ENCODE data around the gene OTOP2. TPM values are rescaled to one million over a fixed set of nuclear protein-coding genes. Genes with fewer than 3 reads are reported as not detected.
"Not testable (repeated sequence)": the region's sequence is repeated elsewhere in the genome, so short reads cannot be mapped to it uniquely, and the experiment has no call there.

OTOP2 gene
- total and polyA plus RNA-seq, 4 donors: 0.08 TPM; not detected in 3

GRCh38 chr17:74979408-74980146 lies 55.5 kb downstream of the OTOP2 start:
- no peaks in the 10 kb centered on the region for H3K9me3 ChIP-seq (ENCODE audit: control insufficient read depth, insufficient read depth, low read length)
- no peaks in the 10 kb centered on the region for H3K36me3 ChIP-seq (ENCODE audit: control insufficient read depth, insufficient read depth, low read length)
- H3K27me3 ChIP-seq (ENCODE audit: control insufficient read depth, insufficient read depth, low read length): peaks cover 5% of the 10 kb centered on the region
- H3K27ac ChIP-seq (ENCODE audit: low read depth, low read length): no peak overlapping the region
- no peak for DNase-seq (ENCODE audit: low read depth in 4 of 6, low spot score in 6 of 6)
- peaks cover 19% of the 10 kb centered on the region for H3K4me1 ChIP-seq (ENCODE audit: control insufficient read depth, insufficient read depth, low read length)
- H3K4me3 ChIP-seq (ENCODE audit: low read depth, low read length): no peak overlapping the region
- 81% methylated on average over 8 of the region's 17 CpGs for WGBS (ENCODE audit: insufficient coverage)

GRCh38 chr17:74981318-74981978 lies 57.4 kb downstream of the OTOP2 start:
- H3K4me3 ChIP-seq (ENCODE audit: low read depth, low read length): peak overlapping the region; percentile 73
- no peaks in the 10 kb centered on the region for H3K27me3 ChIP-seq (ENCODE audit: control insufficient read depth, insufficient read depth, low read length)
- peak overlapping the region; percentile 86 for H3K27ac ChIP-seq (ENCODE audit: low read depth, low read length)
- 48% methylated on average over 12 of the region's 16 CpGs for WGBS (ENCODE audit: insufficient coverage)
- H3K36me3 ChIP-seq (ENCODE audit: control insufficient read depth, insufficient read depth, low read length): no peaks in the 10 kb centered on the region
- no peak for DNase-seq (ENCODE audit: low read depth in 4 of 6, low spot score in 6 of 6)
- H3K4me1 ChIP-seq (ENCODE audit: control insufficient read depth, insufficient read depth, low read length): peaks cover 19% of the 10 kb centered on the region
- H3K9me3 ChIP-seq (ENCODE audit: control insufficient read depth, insufficient read depth, low read length): no peaks in the 10 kb centered on the region

GRCh38 chr17:74981979-74982662 lies 58.0 kb downstream of the OTOP2 start:
- Histone ChIP-seq H3K36me3 (ENCODE audit: control insufficient read depth, insufficient read depth, low read length) (no peaks in the 10 kb centered on the region), H3K4me3 (ENCODE audit: low read depth, low read length) (peak overlapping the region; percentile 73), H3K9me3 (ENCODE audit: control insufficient read depth, insufficient read depth, low read length) (no peaks in the 10 kb centered on the region), H3K27ac (ENCODE audit: low read depth, low read length) (peak overlapping the region; percentile 86), H3K27me3 (ENCODE audit: control insufficient read depth, insufficient read depth, low read length) (no peaks in the 10 kb centered on the region), H3K4me1 (ENCODE audit: control insufficient read depth, insufficient read depth, low read length) (peaks cover 22% of the 10 kb centered on the region)
- peak in 3 of 6 donors; percentile 69 to 96 (median 93) for DNase-seq (ENCODE audit: low read depth in 4 of 6, low spot score in 6 of 6)
- under 1% methylated on average over 61 of the region's 61 CpGs for WGBS (ENCODE audit: insufficient coverage)

DNA sequence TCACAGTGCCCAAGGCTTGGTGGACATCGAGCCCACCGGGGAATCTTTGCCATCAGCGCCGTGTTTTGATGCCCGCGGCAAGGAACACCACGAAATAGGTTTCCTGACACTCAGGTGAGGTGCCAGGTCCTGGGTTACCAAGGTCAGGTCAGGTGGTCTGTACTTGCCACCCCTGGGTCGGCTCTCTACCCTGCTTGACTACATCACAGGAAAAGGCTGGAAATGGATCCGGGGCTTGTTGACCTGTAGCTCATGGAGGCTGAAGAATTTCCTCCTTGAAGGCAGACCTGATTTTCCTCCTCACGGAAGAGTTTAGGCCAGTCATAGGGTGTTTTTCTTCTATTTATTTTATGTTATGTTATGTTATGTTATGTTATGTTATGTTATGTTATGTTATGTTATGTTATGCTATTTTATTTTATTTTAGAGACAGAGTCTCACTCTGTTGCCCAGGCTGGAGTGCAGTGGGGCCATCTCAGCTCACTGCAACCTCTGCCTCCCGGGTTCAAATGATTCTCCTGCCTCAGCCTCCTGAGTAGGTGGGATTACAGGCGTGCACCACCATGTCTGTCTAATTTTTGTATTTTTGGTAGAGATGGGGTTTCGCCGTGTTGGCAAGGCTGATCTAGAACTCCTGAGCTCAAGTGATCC lies 58.7 kb downstream of the OTOP2 start:
- H3K27me3 ChIP-seq (ENCODE audit: control insufficient read depth, insufficient read depth, low read length); H3K36me3 ChIP-seq (ENCODE audit: control insufficient read depth, insufficient read depth, low read length); H3K9me3 ChIP-seq (ENCODE audit: control insufficient read depth, insufficient read depth, low read length): not testable (repeated sequence)
- DNase-seq (ENCODE audit: low read depth in 4 of 6, low spot score in 6 of 6): peak in 2 of 6 donors; percentile 17 to 72
- H3K4me3 ChIP-seq (ENCODE audit: low read depth, low read length): peak overlapping the region; percentile 73
- WGBS (ENCODE audit: insufficient coverage): 17% methylated on average over 11 of the region's 14 CpGs
- peaks cover 24% of the 10 kb centered on the region for H3K4me1 ChIP-seq (ENCODE audit: control insufficient read depth, insufficient read depth, low read length)
- H3K27ac ChIP-seq (ENCODE audit: low read depth, low read length): peak overlapping the region; percentile 84

Other genes starting within 250 kb of the OTOP2 start
- gene CD300LF, start 211.3 kb upstream of the OTOP2 start, total RNA-seq: 1 to 10 TPM in 1 of 2 donors, under 1 TPM in 1; 0.77 to 1.5 TPM
- gene CD300LF, start 211.3 kb upstream of the OTOP2 start, polyA plus RNA-seq (ENCODE audit: insufficient read length in 2 of 2): under 1 TPM; 0.53 to 0.87 TPM
- gene RAB37, start 187.0 kb upstream of the OTOP2 start, total RNA-seq: 1 to 10 TPM; 2.5 to 6.9 TPM
- gene RAB37, start 187.0 kb upstream of the OTOP2 start, polyA plus RNA-seq (ENCODE audit: insufficient read length in 2 of 2): 1 to 10 TPM; 4.2 to 4.5 TPM
- 10 to 100 TPM; 13.8 to 54.3 TPM for gene NHERF1, start 175.6 kb upstream of the OTOP2 start, total RNA-seq
- gene NHERF1, start 175.6 kb upstream of the OTOP2 start, polyA plus RNA-seq (ENCODE audit: insufficient read length in 2 of 2): 10 to 100 TPM; 79.0 to 79.1 TPM
- gene NAT9, start 147.9 kb upstream of the OTOP2 start, total RNA-seq: 10 to 100 TPM; 19.4 to 32.1 TPM
- gene NAT9, start 147.9 kb upstream of the OTOP2 start, polyA plus RNA-seq (ENCODE audit: insufficient read length in 2 of 2): 10 to 100 TPM; 42.8 to 52.1 TPM
- 1 to 10 TPM; 1.5 to 2.2 TPM for gene GRIN2C, start 64.4 kb upstream of the OTOP2 start, total RNA-seq
- 1 to 10 TPM; 3.0 to 3.5 TPM for gene GRIN2C, start 64.4 kb upstream of the OTOP2 start, polyA plus RNA-seq (ENCODE audit: insufficient read length in 2 of 2)
- gene FDXR, start 51.3 kb upstream of the OTOP2 start, total RNA-seq: 1 to 10 TPM; 3.0 to 7.7 TPM
- 10 to 100 TPM in 1 of 2 donors, 1 to 10 TPM in 1; 9.6 to 11.3 TPM for gene FDXR, start 51.3 kb upstream of the OTOP2 start, polyA plus RNA-seq (ENCODE audit: insufficient read length in 2 of 2)
- 1 to 10 TPM; 1.9 to 5.1 TPM for gene FADS6, start 30.6 kb upstream of the OTOP2 start, total RNA-seq
- 1 to 10 TPM; 7.5 to 8.7 TPM for gene FADS6, start 30.6 kb upstream of the OTOP2 start, polyA plus RNA-seq (ENCODE audit: insufficient read length in 2 of 2)
- under 1 TPM; 0.06 to 0.20 TPM for gene USH1G, start 1.0 kb upstream of the OTOP2 start, total RNA-seq
- under 1 TPM; 0.41 to 0.42 TPM for gene USH1G, start 1.0 kb upstream of the OTOP2 start, polyA plus RNA-seq (ENCODE audit: insufficient read length in 2 of 2)
- not detected for gene OTOP3, start 11.6 kb downstream of the OTOP2 start, total RNA-seq
- not detected for gene OTOP3, start 11.6 kb downstream of the OTOP2 start, polyA plus RNA-seq (ENCODE audit: insufficient read length in 2 of 2)
- gene HID1, start 48.5 kb downstream of the OTOP2 start, total RNA-seq: 10 to 100 TPM; 12.3 to 16.5 TPM
- gene HID1, start 48.5 kb downstream of the OTOP2 start, polyA plus RNA-seq (ENCODE audit: insufficient read length in 2 of 2): 10 to 100 TPM; 51.1 to 61.6 TPM
- 1 to 10 TPM; 7.3 to 8.0 TPM for gene CDR2L, start 63.4 kb downstream of the OTOP2 start, total RNA-seq
- 10 to 100 TPM; 24.3 to 25.4 TPM for gene CDR2L, start 63.4 kb downstream of the OTOP2 start, polyA plus RNA-seq (ENCODE audit: insufficient read length in 2 of 2)
- gene MRPL58, start 88.4 kb downstream of the OTOP2 start, total RNA-seq: 10 to 100 TPM; 13.0 to 35.5 TPM
- gene MRPL58, start 88.4 kb downstream of the OTOP2 start, polyA plus RNA-seq (ENCODE audit: insufficient read length in 2 of 2): 10 to 100 TPM; 24.5 to 27.0 TPM
- 100 to 1,000 TPM; 145 to 326 TPM for gene ATP5PD, start 122.7 kb downstream of the OTOP2 start, total RNA-seq
- 100 to 1,000 TPM; 303 to 304 TPM for gene ATP5PD, start 122.7 kb downstream of the OTOP2 start, polyA plus RNA-seq (ENCODE audit: insufficient read length in 2 of 2)
- gene KCTD2, start 123.0 kb downstream of the OTOP2 start, total RNA-seq: 10 to 100 TPM; 31.9 to 45.6 TPM
- gene KCTD2, start 123.0 kb downstream of the OTOP2 start, polyA plus RNA-seq (ENCODE audit: insufficient read length in 2 of 2): 10 to 100 TPM; 66.8 to 72.3 TPM
- gene SLC16A5, start 163.7 kb downstream of the OTOP2 start, total RNA-seq: 1 to 10 TPM; 2.4 to 8.7 TPM
- gene SLC16A5, start 163.7 kb downstream of the OTOP2 start, polyA plus RNA-seq (ENCODE audit: insufficient read length in 2 of 2): 1 to 10 TPM; 3.4 to 7.9 TPM
- 1 to 10 TPM; 2.5 to 5.5 TPM for gene ARMC7, start 185.7 kb downstream of the OTOP2 start, total RNA-seq
- gene ARMC7, start 185.7 kb downstream of the OTOP2 start, polyA plus RNA-seq (ENCODE audit: insufficient read length in 2 of 2): 10 to 100 TPM; 12.5 to 14.2 TPM
- gene NT5C, start 207.5 kb downstream of the OTOP2 start, total RNA-seq: 10 to 100 TPM; 27.2 to 61.0 TPM
- 10 to 100 TPM; 52.4 to 59.4 TPM for gene NT5C, start 207.5 kb downstream of the OTOP2 start, polyA plus RNA-seq (ENCODE audit: insufficient read length in 2 of 2)
- gene JPT1, start 230.2 kb downstream of the OTOP2 start, total RNA-seq: 100 to 1,000 TPM in 1 of 2 donors, 10 to 100 TPM in 1; 79.8 to 116 TPM
- 100 to 1,000 TPM; 319 to 353 TPM for gene JPT1, start 230.2 kb downstream of the OTOP2 start, polyA plus RNA-seq (ENCODE audit: insufficient read length in 2 of 2)